ENCODE measurements around the gene ZNF217. TPM values are rescaled to one million over a fixed set of nuclear protein-coding genes. Genes with fewer than 3 reads are reported as not detected.

ZNF217 gene
- total RNA-seq, 1 experiment from 2014 or later = 33.8 TPM

DNA sequence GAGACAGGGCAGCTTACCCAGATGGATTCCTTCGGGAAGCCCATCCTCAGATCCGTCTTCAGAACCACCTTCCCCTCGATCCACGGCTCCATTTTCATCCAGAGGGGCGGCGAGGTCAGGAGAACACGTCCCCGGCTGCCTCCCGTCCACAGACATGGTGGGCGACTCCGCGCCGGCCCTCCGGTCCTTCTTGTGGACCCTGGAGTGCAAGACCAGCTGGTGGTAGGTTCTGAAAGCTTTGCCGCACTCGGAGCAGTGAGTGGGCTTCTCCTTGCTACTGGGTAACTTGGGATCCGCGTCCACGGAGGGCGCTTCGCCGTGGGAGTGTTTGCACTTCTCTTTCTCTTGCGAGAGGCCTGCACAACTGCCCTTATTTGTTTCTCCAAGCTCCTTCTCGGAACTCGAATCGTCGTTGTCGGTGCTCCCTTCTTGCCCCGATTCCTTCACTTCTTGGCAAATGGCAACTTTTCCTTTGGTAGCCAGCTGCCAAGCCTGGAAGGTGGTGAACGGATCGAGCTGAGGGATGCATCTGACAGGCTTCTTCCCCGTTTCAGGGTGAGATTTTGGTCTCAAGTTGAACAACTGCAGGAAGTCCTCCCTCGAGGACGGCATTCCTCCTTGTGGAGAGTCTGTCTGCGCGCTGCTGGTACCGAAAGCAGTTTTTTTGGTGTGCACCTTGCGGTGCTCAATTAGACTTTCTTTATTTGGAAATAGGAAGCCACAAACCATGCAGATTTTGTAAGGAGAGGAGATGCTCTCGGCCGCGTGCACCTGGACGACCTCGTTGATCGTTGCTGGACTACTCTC lies 12.0 kb downstream of the ZNF217 start (continued):
- TF ChIP-seq, protein P1, sequence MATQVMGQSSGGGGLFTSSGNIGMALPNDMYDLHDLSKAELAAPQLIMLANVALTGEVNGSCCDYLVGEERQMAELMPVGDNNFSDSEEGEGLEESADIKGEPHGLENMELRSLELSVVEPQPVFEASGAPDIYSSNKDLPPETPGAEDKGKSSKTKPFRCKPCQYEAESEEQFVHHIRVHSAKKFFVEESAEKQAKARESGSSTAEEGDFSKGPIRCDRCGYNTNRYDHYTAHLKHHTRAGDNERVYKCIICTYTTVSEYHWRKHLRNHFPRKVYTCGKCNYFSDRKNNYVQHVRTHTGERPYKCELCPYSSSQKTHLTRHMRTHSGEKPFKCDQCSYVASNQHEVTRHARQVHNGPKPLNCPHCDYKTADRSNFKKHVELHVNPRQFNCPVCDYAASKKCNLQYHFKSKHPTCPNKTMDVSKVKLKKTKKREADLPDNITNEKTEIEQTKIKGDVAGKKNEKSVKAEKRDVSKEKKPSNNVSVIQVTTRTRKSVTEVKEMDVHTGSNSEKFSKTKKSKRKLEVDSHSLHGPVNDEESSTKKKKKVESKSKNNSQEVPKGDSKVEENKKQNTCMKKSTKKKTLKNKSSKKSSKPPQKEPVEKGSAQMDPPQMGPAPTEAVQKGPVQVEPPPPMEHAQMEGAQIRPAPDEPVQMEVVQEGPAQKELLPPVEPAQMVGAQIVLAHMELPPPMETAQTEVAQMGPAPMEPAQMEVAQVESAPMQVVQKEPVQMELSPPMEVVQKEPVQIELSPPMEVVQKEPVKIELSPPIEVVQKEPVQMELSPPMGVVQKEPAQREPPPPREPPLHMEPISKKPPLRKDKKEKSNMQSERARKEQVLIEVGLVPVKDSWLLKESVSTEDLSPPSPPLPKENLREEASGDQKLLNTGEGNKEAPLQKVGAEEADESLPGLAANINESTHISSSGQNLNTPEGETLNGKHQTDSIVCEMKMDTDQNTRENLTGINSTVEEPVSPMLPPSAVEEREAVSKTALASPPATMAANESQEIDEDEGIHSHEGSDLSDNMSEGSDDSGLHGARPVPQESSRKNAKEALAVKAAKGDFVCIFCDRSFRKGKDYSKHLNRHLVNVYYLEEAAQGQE (IDR thresholded peaks at IDR 0.05; ENCODE audit: low read depth) = no peak
- TF ChIP-seq, protein P2, sequence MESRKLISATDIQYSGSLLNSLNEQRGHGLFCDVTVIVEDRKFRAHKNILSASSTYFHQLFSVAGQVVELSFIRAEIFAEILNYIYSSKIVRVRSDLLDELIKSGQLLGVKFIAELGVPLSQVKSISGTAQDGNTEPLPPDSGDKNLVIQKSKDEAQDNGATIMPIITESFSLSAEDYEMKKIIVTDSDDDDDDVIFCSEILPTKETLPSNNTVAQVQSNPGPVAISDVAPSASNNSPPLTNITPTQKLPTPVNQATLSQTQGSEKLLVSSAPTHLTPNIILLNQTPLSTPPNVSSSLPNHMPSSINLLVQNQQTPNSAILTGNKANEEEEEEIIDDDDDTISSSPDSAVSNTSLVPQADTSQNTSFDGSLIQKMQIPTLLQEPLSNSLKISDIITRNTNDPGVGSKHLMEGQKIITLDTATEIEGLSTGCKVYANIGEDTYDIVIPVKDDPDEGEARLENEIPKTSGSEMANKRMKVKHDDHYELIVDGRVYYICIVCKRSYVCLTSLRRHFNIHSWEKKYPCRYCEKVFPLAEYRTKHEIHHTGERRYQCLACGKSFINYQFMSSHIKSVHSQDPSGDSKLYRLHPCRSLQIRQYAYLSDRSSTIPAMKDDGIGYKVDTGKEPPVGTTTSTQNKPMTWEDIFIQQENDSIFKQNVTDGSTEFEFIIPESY (IDR thresholded peaks at IDR 0.05; ENCODE audit: extremely low read depth, insufficient replicate concordance, low read length) = no peak

DNA sequence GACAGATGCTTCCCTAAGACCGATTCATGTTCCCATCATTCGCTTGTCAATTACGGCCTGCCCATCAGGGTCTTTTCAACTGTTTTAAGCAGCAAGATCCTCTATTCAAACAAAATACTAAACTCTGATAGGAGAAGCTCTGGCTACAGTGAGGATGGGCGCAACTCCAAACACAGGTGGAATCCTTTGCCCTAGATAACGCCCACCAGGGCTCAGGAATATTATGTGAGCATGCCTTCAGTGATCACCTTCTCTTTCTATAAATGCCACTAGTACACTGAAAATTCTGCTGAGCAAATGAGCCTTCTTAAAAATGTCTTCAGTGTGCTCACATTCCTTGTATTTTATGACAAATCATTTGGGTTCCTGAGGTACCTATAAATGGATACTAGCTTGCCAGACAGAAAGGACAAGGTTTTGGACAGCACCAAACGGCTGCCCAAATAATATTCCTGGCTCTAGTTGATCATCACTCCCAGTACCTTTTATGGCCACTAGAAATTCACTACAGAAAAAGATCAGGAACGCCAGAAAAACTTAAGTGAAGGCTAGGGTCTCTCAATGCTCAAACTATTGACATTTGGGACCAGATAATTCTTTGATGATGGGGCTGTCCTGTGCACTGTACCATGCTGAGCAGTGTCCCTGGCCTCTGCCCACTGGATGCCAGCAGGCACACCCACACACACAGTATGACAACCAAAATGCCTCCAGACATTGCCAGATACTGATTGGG lies 13.1 kb downstream of the ZNF217 start:
- H3K27ac ChIP-seq (ENCODE audit: low read depth, low read length) = peak overlapping the region; percentile 47; the same call in 1 of the 2 replicates
- no peak overlapping the region for H2AFZ ChIP-seq (ENCODE audit: low read depth, low read length, poor library complexity, severe bottlenecking)
- peaks cover 17 to 25% of the 10 kb centered on the region in 2 experiments for H3K4me1 ChIP-seq (ENCODE audit: control insufficient read depth in 1 of 2, insufficient read depth in 2 of 2, low read length in 2 of 2)
- no peaks in the 10 kb centered on the region for H4K20me1 ChIP-seq (ENCODE audit: insufficient read depth)
- no peak for DNase-seq (ENCODE audit: low read depth, low spot score)
- H3K36me3 ChIP-seq (ENCODE audit: control insufficient read depth in 1 of 2, insufficient read depth in 2 of 2, low read length in 2 of 2) = peaks cover 39 to 49% of the 10 kb centered on the region in 2 experiments
- H3K4me2 ChIP-seq (ENCODE audit: low read length) = no peak overlapping the region
- BruUV-seq (replicated peaks) = no TSS peak
- H3K4me3 ChIP-seq (replicated peaks in 1 of 2; ENCODE audit: low read depth in 1 of 2, low read length in 2 of 2) = no peak overlapping the region
- no peaks in the 10 kb centered on the region for H3K9me2 ChIP-seq (ENCODE audit: insufficient read depth)
- H3K27me3 ChIP-seq (ENCODE audit: insufficient read depth, low read length) = no peaks in the 10 kb centered on the region
- ChIA-PET POLR2A (no interaction called here), RAD21 (ENCODE audit: low non-redundant PET in 1 of 2, low total read pairs in 2 of 2, uncharacterized antibody in 2 of 2, unreplicated experiment in 2 of 2) (no interaction called here), CTCF (interaction anchor here (1.1 to 2.0 kb wide), 4 partner anchors 9 to 359 kb away, joined by 5 to 24 read pairs (median 7); no protein-coding TSS in a partner anchor)
- TF ChIP-seq SIN3A (IDR thresholded peaks at IDR 0.05; ENCODE audit: low read depth) = no peak
- TF ChIP-seq, protein P3, sequence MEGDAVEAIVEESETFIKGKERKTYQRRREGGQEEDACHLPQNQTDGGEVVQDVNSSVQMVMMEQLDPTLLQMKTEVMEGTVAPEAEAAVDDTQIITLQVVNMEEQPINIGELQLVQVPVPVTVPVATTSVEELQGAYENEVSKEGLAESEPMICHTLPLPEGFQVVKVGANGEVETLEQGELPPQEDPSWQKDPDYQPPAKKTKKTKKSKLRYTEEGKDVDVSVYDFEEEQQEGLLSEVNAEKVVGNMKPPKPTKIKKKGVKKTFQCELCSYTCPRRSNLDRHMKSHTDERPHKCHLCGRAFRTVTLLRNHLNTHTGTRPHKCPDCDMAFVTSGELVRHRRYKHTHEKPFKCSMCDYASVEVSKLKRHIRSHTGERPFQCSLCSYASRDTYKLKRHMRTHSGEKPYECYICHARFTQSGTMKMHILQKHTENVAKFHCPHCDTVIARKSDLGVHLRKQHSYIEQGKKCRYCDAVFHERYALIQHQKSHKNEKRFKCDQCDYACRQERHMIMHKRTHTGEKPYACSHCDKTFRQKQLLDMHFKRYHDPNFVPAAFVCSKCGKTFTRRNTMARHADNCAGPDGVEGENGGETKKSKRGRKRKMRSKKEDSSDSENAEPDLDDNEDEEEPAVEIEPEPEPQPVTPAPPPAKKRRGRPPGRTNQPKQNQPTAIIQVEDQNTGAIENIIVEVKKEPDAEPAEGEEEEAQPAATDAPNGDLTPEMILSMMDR (IDR thresholded peaks at IDR 0.05 in 2 of 3, conservative IDR thresholded peaks at IDR 0.05 in 1 of 3; ENCODE audit: borderline replicate concordance in 1 of 3, insufficient read depth in 1 of 3, low read depth in 2 of 3, low read length in 2 of 3) = peak in 1 of 3 experiments; percentile 23; a peak in 1 of 6 replicates
- TF ChIP-seq, protein P2 (IDR thresholded peaks at IDR 0.05; ENCODE audit: extremely low read depth, insufficient replicate concordance, low read length) = no peak
- TF ChIP-seq POLR2AphosphoS5 (IDR thresholded peaks at IDR 0.05; ENCODE audit: low read depth, low read length) = no peak
- TF ChIP-seq EZH2 (IDR thresholded peaks at IDR 0.05) = no peak
- no peak for TF ChIP-seq ELF1 (IDR thresholded peaks at IDR 0.05; ENCODE audit: borderline replicate concordance, low read depth)
- TF ChIP-seq EGR1 (IDR thresholded peaks at IDR 0.05; ENCODE audit: low read depth) = no peak
- ATAC-seq = no peak
- no peaks in the 10 kb centered on the region for H3K9me3 ChIP-seq (ENCODE audit: control insufficient read depth in 1 of 2, insufficient read depth in 1 of 2, low read depth in 1 of 2, low read length in 2 of 2)
- no peak overlapping the region for H3K9ac ChIP-seq (ENCODE audit: low read length)
- peaks cover 98% of the 10 kb centered on the region for H3K79me2 ChIP-seq (ENCODE audit: insufficient read depth, low read length)
- intact Hi-C loops (cut with micrococcal nuclease) = no loop called here
